Liver (tissue), 3 donors: ENCODE results near the gene ISCA1.

Source experiments
- ATF3 ChIP-seq: IDR thresholded peaks from 2 replicates; pipeline ENCODE4 v1.6.1; 2016; ENCODE audit warnings: antibody characterized with exemption
- EGR1 ChIP-seq, 2 donors: IDR thresholded peaks; 2 replicates each; pipeline ENCODE4 v1.6.1; 2016 to 2018; ENCODE audit warnings: antibody characterized with exemption in 2 of 2, low read depth in 2 of 2
- GABPA ChIP-seq, 2 donors: IDR thresholded peaks in 1 of 2; conservative IDR thresholded peaks in 1 of 2; 2 replicates each; pipeline ENCODE4 v1.6.1; 2016; ENCODE audit warnings: antibody characterized with exemption in 2 of 2, mild to moderate bottlenecking in 1 of 2, moderate library complexity in 1 of 2
- MAX ChIP-seq: IDR thresholded peaks from 2 replicates; pipeline ENCODE4 v1.6.1; 2016; ENCODE audit warnings: antibody characterized with exemption
- TAF1 ChIP-seq: conservative IDR thresholded peaks from 2 replicates; pipeline ENCODE4 v1.6.1; 2016; ENCODE audit warnings: antibody characterized with exemption, mild to moderate bottlenecking
- YY1 ChIP-seq: IDR thresholded peaks from 2 replicates; pipeline ENCODE4 v1.6.1; 2016; ENCODE audit warnings: antibody characterized with exemption, mild to moderate bottlenecking
- TF ChIP-seq, protein P1 (sequence below): fragments of 150-350 bp; IDR thresholded peaks from 2 replicates; pipeline ENCODE4 v1.5.1; 2017; ENCODE audit warnings: improper control_type of control experiment, low read depth, low read length; ENCODE audit not compliant: missing input control
- donor health status: healthy.
- donor health status: healthy.

- TF ChIP-seq TAF1 (no peak), GABPA (IDR thresholded peaks at IDR 0.05 in 1 of 2, conservative IDR thresholded peaks at IDR 0.05 in 1 of 2) (no peak), EGR1 (IDR thresholded peaks at IDR 0.05; ENCODE audit: low read depth in 2 of 2) (no peak), MAX (no peak), YY1 (no peak), ATF3 (no peak)
- TF ChIP-seq, protein P1, sequence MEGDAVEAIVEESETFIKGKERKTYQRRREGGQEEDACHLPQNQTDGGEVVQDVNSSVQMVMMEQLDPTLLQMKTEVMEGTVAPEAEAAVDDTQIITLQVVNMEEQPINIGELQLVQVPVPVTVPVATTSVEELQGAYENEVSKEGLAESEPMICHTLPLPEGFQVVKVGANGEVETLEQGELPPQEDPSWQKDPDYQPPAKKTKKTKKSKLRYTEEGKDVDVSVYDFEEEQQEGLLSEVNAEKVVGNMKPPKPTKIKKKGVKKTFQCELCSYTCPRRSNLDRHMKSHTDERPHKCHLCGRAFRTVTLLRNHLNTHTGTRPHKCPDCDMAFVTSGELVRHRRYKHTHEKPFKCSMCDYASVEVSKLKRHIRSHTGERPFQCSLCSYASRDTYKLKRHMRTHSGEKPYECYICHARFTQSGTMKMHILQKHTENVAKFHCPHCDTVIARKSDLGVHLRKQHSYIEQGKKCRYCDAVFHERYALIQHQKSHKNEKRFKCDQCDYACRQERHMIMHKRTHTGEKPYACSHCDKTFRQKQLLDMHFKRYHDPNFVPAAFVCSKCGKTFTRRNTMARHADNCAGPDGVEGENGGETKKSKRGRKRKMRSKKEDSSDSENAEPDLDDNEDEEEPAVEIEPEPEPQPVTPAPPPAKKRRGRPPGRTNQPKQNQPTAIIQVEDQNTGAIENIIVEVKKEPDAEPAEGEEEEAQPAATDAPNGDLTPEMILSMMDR, result no peak
These were observed 719 bp upstream of the ISCA1 start for GRCh38 chr9:86282979-86283535.
